Neural cell (in vitro differentiated cells): ENCODE data around the gene ARHGAP24. TPM values are rescaled to one million over a fixed set of nuclear protein-coding genes. Genes with fewer than 3 reads are reported as not detected.

Source experiments
- H2AFZ ChIP-seq: fragments of 200-600, 300-800 bp; sonication (generic), shearing (Covaris generic); 2 replicates; pipeline ENCODE4 v1.6.0; 2014; ENCODE audit warnings: low read depth, mild to moderate bottlenecking, antibody characterized with exemption, low read length, moderate library complexity
- H3F3A ChIP-seq: fragments of 200-600 bp; shearing (Covaris generic); 2 replicates; pipeline ENCODE4 v1.6.1; 2016; ENCODE audit warnings: mild to moderate bottlenecking, moderate library complexity, mixed read lengths, antibody characterized with exemption, low read length; ENCODE audit not compliant: insufficient read depth, poor library complexity, severe bottlenecking
- H3K27ac ChIP-seq: fragments of 200-600, 300-800 bp; sonication (generic), shearing (Covaris generic); 2 replicates; pipeline ENCODE4 v1.5.1; 2014; ENCODE audit warnings: mild to moderate bottlenecking, low read length, moderate library complexity
- H3K27me3 ChIP-seq: fragments of 300-800, 200-600 bp; sonication (generic), shearing (Covaris generic); 2 replicates; pipeline ENCODE4 v1.6.0; 2014; ENCODE audit warnings: mild to moderate bottlenecking, low read depth, low read length, moderate library complexity; ENCODE audit not compliant: insufficient read depth
- H3K36me3 ChIP-seq: fragments of 300-800, 200-600 bp; sonication (generic), shearing (Covaris generic); 2 replicates; pipeline ENCODE4 v1.5.1; 2014; ENCODE audit warnings: mild to moderate bottlenecking, antibody characterized with exemption, low read length, moderate library complexity; ENCODE audit not compliant: insufficient read depth
- H3K4me2 ChIP-seq: fragments of 300-800, 200-600 bp; sonication (generic), shearing (Covaris generic); 2 replicates; pipeline ENCODE4 v1.6.0; 2014; ENCODE audit warnings: mild to moderate bottlenecking, low read length
- H3K4me3 ChIP-seq: fragments of 300-800, 200-600 bp; sonication (generic), shearing (Covaris generic); 2 replicates; pipeline ENCODE4 v1.5.1; 2014; ENCODE audit warnings: mild to moderate bottlenecking, low read length, moderate library complexity
- H3K79me2 ChIP-seq: fragments of 200-600 bp; shearing (Covaris generic); replicated peaks from 2 replicates; pipeline ENCODE4 v1.6.0; 2014; ENCODE audit warnings: mild to moderate bottlenecking, low read length, moderate library complexity; ENCODE audit not compliant: insufficient read depth
- H3K9ac ChIP-seq: fragments of 300-800, 200-600 bp; sonication (generic), shearing (Covaris generic); 2 replicates; pipeline ENCODE4 v1.6.1; 2016; ENCODE audit warnings: mild to moderate bottlenecking, low read length, mixed read lengths
- H3K9me2 ChIP-seq: fragments of 200-600 bp; shearing (Covaris generic); 2 replicates; pipeline ENCODE4 v1.6.1; 2016; ENCODE audit warnings: mild to moderate bottlenecking, low read length, mixed read lengths; ENCODE audit not compliant: insufficient read depth
- H3K9me3 ChIP-seq: fragments of 200-600, 300-800 bp; sonication (generic), shearing (Covaris generic); 2 replicates; pipeline ENCODE4 v1.6.1; 2016; ENCODE audit warnings: mild to moderate bottlenecking, mixed run types, low read length, moderate library complexity, mixed read lengths
- H4K20me1 ChIP-seq: fragments of 200-600 bp; shearing (Covaris generic); 2 replicates; pipeline ENCODE4 v1.6.1; 2016; ENCODE audit warnings: mild to moderate bottlenecking, mixed run types; ENCODE audit not compliant: insufficient read depth
- EP300 ChIP-seq: fragments of 450-650 bp; conservative IDR thresholded peaks from 2 replicates; pipeline ENCODE4 v1.6.1; 2014; ENCODE audit warnings: antibody characterized with exemption, mild to moderate bottlenecking, moderate library complexity; ENCODE audit not compliant: poor library complexity, severe bottlenecking
- EZH2 ChIP-seq: fragments of 200-600, 300-800 bp; shearing (Covaris generic), sonication (generic); IDR thresholded peaks from 2 replicates; pipeline ENCODE4 v1.6.1; 2014; ENCODE audit warnings: antibody characterized with exemption, low read length, borderline replicate concordance, mild to moderate bottlenecking; ENCODE audit not compliant: insufficient read depth, poor library complexity, severe bottlenecking
- MXI1 ChIP-seq: fragments of 450-650 bp; conservative IDR thresholded peaks from 2 replicates; pipeline ENCODE4 v1.6.1; 2014; ENCODE audit warnings: antibody characterized with exemption, mild to moderate bottlenecking; ENCODE audit not compliant: poor library complexity, severe bottlenecking
- POLR2AphosphoS5 ChIP-seq: IDR thresholded peaks from 2 replicates; pipeline ENCODE4 v1.6.1; 2012
- RAD21 ChIP-seq: fragments of 450-650 bp; conservative IDR thresholded peaks from 2 replicates; pipeline ENCODE4 v1.6.1; 2014; ENCODE audit warnings: antibody characterized with exemption, mild to moderate bottlenecking, moderate library complexity
- SMC3 ChIP-seq: fragments of 450-650 bp; conservative IDR thresholded peaks from 2 replicates; pipeline ENCODE4 v1.6.1; 2014; ENCODE audit warnings: antibody characterized with exemption, mild to moderate bottlenecking, moderate library complexity; ENCODE audit not compliant: poor library complexity
- TAF1 ChIP-seq: IDR thresholded peaks from 2 replicates; pipeline ENCODE4 v1.6.1; 2012; ENCODE audit warnings: low read depth
- polyA plus RNA-seq: library from polyadenylated mRNA; depleted of rRNA; stranded (reverse); fragments of >200 nt; gene quantifications from 2 replicates; pipeline ENCODE4 v1.2.3, GENCODE V29; 2014
- TF ChIP-seq, protein P1 (sequence below): fragments of 450-650 bp; IDR thresholded peaks from 2 replicates; pipeline ENCODE4 v1.5.1; 2014; ENCODE audit warnings: antibody characterized with exemption, mild to moderate bottlenecking, moderate library complexity; ENCODE audit not compliant: poor library complexity, severe bottlenecking
- TF ChIP-seq, protein P2 (sequence below): IDR thresholded peaks from 2 replicates; pipeline ENCODE4 v1.6.1; 2012; ENCODE audit warnings: borderline replicate concordance

ARHGAP24 gene
- polyA plus RNA-seq, 1 donor from 2014 or later = 2.9 TPM

- Histone ChIP-seq H3K36me3 (no peaks in the 10 kb centered on the region), H3K27me3 (no peaks in the 10 kb centered on the region), H3K4me3 (no peak overlapping the region), H3K79me2 (no peaks in the 10 kb centered on the region), H2AFZ (no peak overlapping the region), H3K27ac (no peak overlapping the region), H3K9me2 (no peaks in the 10 kb centered on the region), H3K4me2 (no peak overlapping the region), H3K9ac (no peak overlapping the region), H3F3A (no peaks in the 10 kb centered on the region), H4K20me1 (no peaks in the 10 kb centered on the region), H3K9me3 (no peaks in the 10 kb centered on the region)
- TF ChIP-seq, protein P1, sequence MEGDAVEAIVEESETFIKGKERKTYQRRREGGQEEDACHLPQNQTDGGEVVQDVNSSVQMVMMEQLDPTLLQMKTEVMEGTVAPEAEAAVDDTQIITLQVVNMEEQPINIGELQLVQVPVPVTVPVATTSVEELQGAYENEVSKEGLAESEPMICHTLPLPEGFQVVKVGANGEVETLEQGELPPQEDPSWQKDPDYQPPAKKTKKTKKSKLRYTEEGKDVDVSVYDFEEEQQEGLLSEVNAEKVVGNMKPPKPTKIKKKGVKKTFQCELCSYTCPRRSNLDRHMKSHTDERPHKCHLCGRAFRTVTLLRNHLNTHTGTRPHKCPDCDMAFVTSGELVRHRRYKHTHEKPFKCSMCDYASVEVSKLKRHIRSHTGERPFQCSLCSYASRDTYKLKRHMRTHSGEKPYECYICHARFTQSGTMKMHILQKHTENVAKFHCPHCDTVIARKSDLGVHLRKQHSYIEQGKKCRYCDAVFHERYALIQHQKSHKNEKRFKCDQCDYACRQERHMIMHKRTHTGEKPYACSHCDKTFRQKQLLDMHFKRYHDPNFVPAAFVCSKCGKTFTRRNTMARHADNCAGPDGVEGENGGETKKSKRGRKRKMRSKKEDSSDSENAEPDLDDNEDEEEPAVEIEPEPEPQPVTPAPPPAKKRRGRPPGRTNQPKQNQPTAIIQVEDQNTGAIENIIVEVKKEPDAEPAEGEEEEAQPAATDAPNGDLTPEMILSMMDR = no peak
These were observed 313.7 kb downstream of the ARHGAP24 start for GRCh38 chr4:85788604-85789003.

- Histone ChIP-seq H3K4me2 (no peak overlapping the region), H3K36me3 (no peaks in the 10 kb centered on the region), H2AFZ (no peak overlapping the region), H3F3A (no peaks in the 10 kb centered on the region), H4K20me1 (no peaks in the 10 kb centered on the region), H3K4me3 (no peak overlapping the region), H3K9me2 (no peaks in the 10 kb centered on the region), H3K79me2 (no peaks in the 10 kb centered on the region), H3K27ac (no peak overlapping the region), H3K9me3 (no peaks in the 10 kb centered on the region), H3K9ac (no peak overlapping the region), H3K27me3 (no peaks in the 10 kb centered on the region)
- TF ChIP-seq RAD21 (no peak), TAF1 (no peak)
- TF ChIP-seq, protein P1 = no peak
These were observed 314.3 kb downstream of the ARHGAP24 start for GRCh38 chr4:85789241-85789640.

DNA sequence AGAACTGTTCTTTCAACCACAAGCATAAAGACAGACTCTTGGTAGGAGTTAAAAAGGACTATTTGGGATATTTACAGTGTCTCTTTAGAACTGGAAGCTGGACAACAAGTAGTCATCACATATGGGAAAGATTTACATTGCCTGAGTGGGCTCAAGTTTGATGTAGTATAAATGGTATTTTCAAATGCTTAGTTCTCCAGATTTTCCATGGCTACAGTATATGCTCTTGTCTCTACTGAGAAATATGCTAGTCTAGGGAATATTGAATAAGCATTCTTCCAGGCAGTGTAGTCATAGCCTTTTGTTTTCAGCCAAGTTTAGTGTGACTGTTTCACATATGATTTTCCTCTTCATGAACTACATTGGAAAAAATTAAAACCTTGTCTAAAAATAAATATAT is 315.6 kb downstream of the ARHGAP24 start:
- H2AFZ ChIP-seq = no peak overlapping the region
- no peaks in the 10 kb centered on the region for H3K9me3 ChIP-seq
- H3K27me3 ChIP-seq = no peaks in the 10 kb centered on the region
- no peak overlapping the region for H3K9ac ChIP-seq
- no peaks in the 10 kb centered on the region for H3F3A ChIP-seq
- no peaks in the 10 kb centered on the region for H3K9me2 ChIP-seq
- no peak overlapping the region for H3K4me2 ChIP-seq
- TF ChIP-seq POLR2AphosphoS5 = no peak
- TF ChIP-seq EP300 = no peak
- TF ChIP-seq SMC3 = no peak
- no peak for TF ChIP-seq MXI1
- TF ChIP-seq TAF1 = no peak
- no peak for TF ChIP-seq EZH2
- TF ChIP-seq, protein P1 = no peak
- TF ChIP-seq, protein P2, sequence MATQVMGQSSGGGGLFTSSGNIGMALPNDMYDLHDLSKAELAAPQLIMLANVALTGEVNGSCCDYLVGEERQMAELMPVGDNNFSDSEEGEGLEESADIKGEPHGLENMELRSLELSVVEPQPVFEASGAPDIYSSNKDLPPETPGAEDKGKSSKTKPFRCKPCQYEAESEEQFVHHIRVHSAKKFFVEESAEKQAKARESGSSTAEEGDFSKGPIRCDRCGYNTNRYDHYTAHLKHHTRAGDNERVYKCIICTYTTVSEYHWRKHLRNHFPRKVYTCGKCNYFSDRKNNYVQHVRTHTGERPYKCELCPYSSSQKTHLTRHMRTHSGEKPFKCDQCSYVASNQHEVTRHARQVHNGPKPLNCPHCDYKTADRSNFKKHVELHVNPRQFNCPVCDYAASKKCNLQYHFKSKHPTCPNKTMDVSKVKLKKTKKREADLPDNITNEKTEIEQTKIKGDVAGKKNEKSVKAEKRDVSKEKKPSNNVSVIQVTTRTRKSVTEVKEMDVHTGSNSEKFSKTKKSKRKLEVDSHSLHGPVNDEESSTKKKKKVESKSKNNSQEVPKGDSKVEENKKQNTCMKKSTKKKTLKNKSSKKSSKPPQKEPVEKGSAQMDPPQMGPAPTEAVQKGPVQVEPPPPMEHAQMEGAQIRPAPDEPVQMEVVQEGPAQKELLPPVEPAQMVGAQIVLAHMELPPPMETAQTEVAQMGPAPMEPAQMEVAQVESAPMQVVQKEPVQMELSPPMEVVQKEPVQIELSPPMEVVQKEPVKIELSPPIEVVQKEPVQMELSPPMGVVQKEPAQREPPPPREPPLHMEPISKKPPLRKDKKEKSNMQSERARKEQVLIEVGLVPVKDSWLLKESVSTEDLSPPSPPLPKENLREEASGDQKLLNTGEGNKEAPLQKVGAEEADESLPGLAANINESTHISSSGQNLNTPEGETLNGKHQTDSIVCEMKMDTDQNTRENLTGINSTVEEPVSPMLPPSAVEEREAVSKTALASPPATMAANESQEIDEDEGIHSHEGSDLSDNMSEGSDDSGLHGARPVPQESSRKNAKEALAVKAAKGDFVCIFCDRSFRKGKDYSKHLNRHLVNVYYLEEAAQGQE = no peak
- TF ChIP-seq RAD21 = no peak
- no peaks in the 10 kb centered on the region for H3K36me3 ChIP-seq
- no peak overlapping the region for H3K27ac ChIP-seq
- H4K20me1 ChIP-seq = no peaks in the 10 kb centered on the region
- H3K79me2 ChIP-seq = no peaks in the 10 kb centered on the region
- no peak overlapping the region for H3K4me3 ChIP-seq
